H1 (cell line): ENCODE results near the gene ACOT7. TPM values are rescaled to one million over a fixed set of nuclear protein-coding genes. Genes with fewer than 3 reads are reported as not detected.

Source experiments
- CTCF ChIA-PET: fragments of 300-600 bp; sonication (Branson Sonifier 250); formaldehyde crosslinking; loops from one replicate; lab custom pipeline; 2021; ENCODE audit not compliant: partially characterized antibody; lab: Charles Lee
- POLR2A ChIA-PET: fragments of 300-600 bp; sonication (Branson Sonifier 250); formaldehyde crosslinking; loops from one replicate; lab custom pipeline; 2021; ENCODE audit warnings: inconsistent platforms; ENCODE audit not compliant: partially characterized antibody; lab: Charles Lee
- DNase-seq, 2 experiments: peaks; one replicate each; pipeline versions ENCODE4 v3.0.0 to v3.0.0-alpha.2; 2010 to 2022; ENCODE audit warnings: low spot score in 2 of 2, low read depth in 1 of 2, mixed read lengths in 1 of 2
- FAIRE-seq: peaks from 2 replicates; lab custom pipeline; 2011; peaks lifted over from hg19 to GRCh38; lab: Jason Lieb, UNC
- H2AFZ ChIP-seq: 2 replicates; pipeline ENCODE4 v1.8.1; 2012; ENCODE audit warnings: low read length, inconsistent platforms
- H2AK5ac ChIP-seq: 2 replicates; pipeline ENCODE4 v1.6.1; 2013; ENCODE audit warnings: low read depth, low read length
- H2BK120ac ChIP-seq: replicated peaks from 2 replicates; pipeline ENCODE3; 2013; ENCODE audit warnings: low read depth, low read length, inconsistent platforms
- H2BK12ac ChIP-seq: 2 replicates; pipeline ENCODE4 v1.6.1; 2013; ENCODE audit warnings: low read depth, low read length
- H2BK15ac ChIP-seq: 2 replicates; pipeline ENCODE4 v1.6.1; 2013; ENCODE audit warnings: low read length
- H2BK20ac ChIP-seq: 2 replicates; pipeline ENCODE4 v1.6.1; 2013; ENCODE audit warnings: low read length
- H2BK5ac ChIP-seq: 2 replicates; pipeline ENCODE4 v1.6.1; 2013; ENCODE audit warnings: low read depth, low read length
- H3K14ac ChIP-seq: 2 replicates; pipeline ENCODE4 v1.6.1; 2013; ENCODE audit warnings: inconsistent platforms; ENCODE audit not compliant: insufficient read length
- H3K18ac ChIP-seq: 2 replicates; pipeline ENCODE4 v1.6.1; 2013; ENCODE audit warnings: low read length; ENCODE audit errors: extremely low read depth
- H3K23ac ChIP-seq: 2 replicates; pipeline ENCODE4 v1.6.1; 2013; ENCODE audit warnings: inconsistent platforms; ENCODE audit not compliant: insufficient read length
- H3K23me2 ChIP-seq: 2 replicates; pipeline ENCODE4 v1.6.1; 2013; ENCODE audit warnings: low read depth, low read length
- H3K27ac ChIP-seq: 2 replicates; pipeline ENCODE4 v1.6.1; 2011; ENCODE audit warnings: low read depth, low read length, inconsistent platforms
- H3K27me3 ChIP-seq, 4 experiments: replicated peaks in 1 of 4; 1 replicate in 1 of 4; 2 replicates in 3 of 4; pipeline versions ENCODE4 v1.6.1 to v1.8.1; 2011 to 2013; ENCODE audit warnings: low read length in 3 of 4, mild to moderate bottlenecking in 3 of 4, inconsistent platforms in 2 of 4, mixed read lengths in 2 of 4, moderate library complexity in 1 of 4; ENCODE audit not compliant: control insufficient read depth in 3 of 4, insufficient read depth in 3 of 4; ENCODE audit errors: extremely low read depth in 1 of 4
- H3K36me3 ChIP-seq, 4 experiments: 2 replicates each; pipeline versions ENCODE4 v1.6.1 to v1.8.1; 2011 to 2013; ENCODE audit warnings: mild to moderate bottlenecking in 4 of 4, low read length in 3 of 4, moderate library complexity in 2 of 4, control low read depth in 1 of 4, inconsistent platforms in 1 of 4; ENCODE audit not compliant: insufficient read depth in 4 of 4, control insufficient read depth in 2 of 4
- H3K4ac ChIP-seq: replicated peaks from 2 replicates; pipeline ENCODE3; 2013; ENCODE audit warnings: low read length, low read depth, mixed read lengths, inconsistent platforms; ENCODE audit not compliant: insufficient read length
- H3K4me1 ChIP-seq, 4 experiments: replicated peaks in 1 of 4; 1 replicate in 1 of 4; 2 replicates in 3 of 4; pipeline versions ENCODE4 v1.6.1 to v1.8.1; 2011 to 2013; ENCODE audit warnings: low read length in 3 of 4, inconsistent platforms in 2 of 4, mixed read lengths in 1 of 4; ENCODE audit not compliant: insufficient read depth in 4 of 4, control insufficient read depth in 3 of 4
- H3K4me2 ChIP-seq, 2 experiments: 2 replicates each; pipeline versions ENCODE4 v1.6.1 to v1.8.1; 2011 to 2013; ENCODE audit warnings: low read depth in 2 of 2, low read length in 2 of 2, control low read depth in 1 of 2, inconsistent platforms in 1 of 2, mild to moderate bottlenecking in 1 of 2; ENCODE audit not compliant: insufficient read depth in 1 of 2
- H3K4me3 ChIP-seq, 4 experiments: fragments of 200-600, 300-600 bp in 1 of 4; sonication (generic), shearing (Covaris generic), sonication (Bioruptor Twin) in 1 of 4; 2 replicates each; pipeline versions ENCODE4 v1.5.1 to v1.8.1; 2011 to 2016; ENCODE audit warnings: low read length in 4 of 4, low read depth in 3 of 4, control low read depth in 2 of 4, inconsistent platforms in 2 of 4, mild to moderate bottlenecking in 2 of 4, mixed read lengths in 1 of 4, moderate library complexity in 1 of 4; ENCODE audit not compliant: insufficient read depth in 2 of 4; ENCODE audit errors: extremely low read depth in 1 of 4
- H3K56ac ChIP-seq: replicated peaks from 2 replicates; pipeline ENCODE3; 2013; ENCODE audit warnings: low read depth, mild to moderate bottlenecking, mixed read lengths, low read length, inconsistent platforms; ENCODE audit not compliant: insufficient read length
- H3K79me1 ChIP-seq: 2 replicates; pipeline ENCODE4 v1.6.1; 2013; ENCODE audit warnings: low read depth, low read length, control low read depth
- H3K79me2 ChIP-seq, 2 experiments: 2 replicates each; pipeline versions ENCODE4 v1.6.1 to v1.8.1; 2012 to 2013; ENCODE audit warnings: low read length in 2 of 2, mild to moderate bottlenecking in 2 of 2, inconsistent platforms in 1 of 2; ENCODE audit not compliant: insufficient read depth in 2 of 2, control insufficient read depth in 1 of 2
- H3K9ac ChIP-seq, 4 experiments: replicated peaks in 1 of 4; 1 replicate in 1 of 4; 2 replicates in 3 of 4; pipeline versions ENCODE4 v1.6.1 to v1.8.1; 2011 to 2013; ENCODE audit warnings: low read depth in 3 of 4, low read length in 3 of 4, control low read depth in 2 of 4, mild to moderate bottlenecking in 2 of 4, moderate library complexity in 2 of 4, inconsistent platforms in 1 of 4; ENCODE audit errors: extremely low read depth in 1 of 4
- H3K9me3 ChIP-seq, 2 experiments: 2 replicates each; pipeline versions ENCODE4 v1.6.1 to v1.8.1; 2012 to 2013; ENCODE audit warnings: mild to moderate bottlenecking in 2 of 2, moderate library complexity in 2 of 2, control low read depth in 1 of 2, inconsistent platforms in 1 of 2, low read depth in 1 of 2, low read length in 1 of 2, mixed read lengths in 1 of 2; ENCODE audit not compliant: insufficient read depth in 2 of 2
- H4K20me1 ChIP-seq, 2 experiments: replicated peaks in 1 of 2; 2 replicates each; pipeline versions ENCODE3 to v1.8.1; 2011 to 2013; ENCODE audit warnings: inconsistent platforms in 2 of 2, low read length in 2 of 2, mild to moderate bottlenecking in 1 of 2; ENCODE audit not compliant: insufficient read depth in 2 of 2, control insufficient read depth in 1 of 2
- H4K5ac ChIP-seq: 2 replicates; pipeline ENCODE4 v1.6.1; 2013; ENCODE audit warnings: low read length, low read depth, mixed read lengths, inconsistent platforms; ENCODE audit not compliant: insufficient read length
- H4K8ac ChIP-seq: 2 replicates; pipeline ENCODE4 v1.8.0; 2013; ENCODE audit warnings: mild to moderate bottlenecking, moderate library complexity, low read length, inconsistent platforms; ENCODE audit not compliant: insufficient read depth; ENCODE audit errors: extremely low read depth
- H4K91ac ChIP-seq: replicated peaks from 2 replicates; pipeline ENCODE3; 2013; ENCODE audit warnings: low read length, mixed read lengths, inconsistent platforms; ENCODE audit not compliant: insufficient read length
- BACH1 ChIP-seq: IDR thresholded peaks from 2 replicates; pipeline ENCODE4 v1.6.1; 2012; ENCODE audit warnings: low read length, improper control_type of control experiment
- CBX8 ChIP-seq: fragments of 300-800, 300-1000 bp; sonication (generic); IDR thresholded peaks from 2 replicates; pipeline ENCODE4 v1.7.1; 2016; ENCODE audit warnings: low read depth, low read length, borderline replicate concordance
- CHD1 ChIP-seq: IDR thresholded peaks from 2 replicates; pipeline ENCODE4 v1.6.1; 2012; ENCODE audit warnings: low read depth, low read length, improper control_type of control experiment
- KDM1A ChIP-seq: fragments of 200-600, 300-600 bp; sonication (generic); IDR thresholded peaks from 2 replicates; pipeline ENCODE4 v1.7.1; 2016; ENCODE audit warnings: mild to moderate bottlenecking, low read length, borderline replicate concordance
- PHF8 ChIP-seq: fragments of 200-600 bp; sonication (generic); conservative IDR thresholded peaks from 2 replicates; pipeline ENCODE4 v1.7.1; 2012; ENCODE audit warnings: low read depth, mild to moderate bottlenecking, inconsistent platforms, low read length, moderate library complexity
- SIRT6 ChIP-seq: IDR thresholded peaks from one replicate; pipeline ENCODE4 v1.7.1; 2012; ENCODE audit warnings: low read length, inconsistent platforms
- TBP ChIP-seq: IDR thresholded peaks from 2 replicates; pipeline ENCODE4 v1.6.1; 2011; ENCODE audit warnings: low read depth, low read length, improper control_type of control experiment
- WGBS, 2 experiments: shearing (Covaris generic) in 1 of 2; methylation state at CpG; one replicate each; pipeline versions ENCODE4 v1.1.6 to v1.1.7; 2013 to 2015; ENCODE audit warnings: low lambda C conversion rate in 2 of 2, mixed read lengths in 2 of 2, inconsistent platforms in 1 of 2, low coverage in 1 of 2, missing lambda C conversion rate in 1 of 2; ENCODE audit not compliant: insufficient replicate concordance in 2 of 2, insufficient coverage in 1 of 2, insufficient read length in 1 of 2; ENCODE audit errors: extremely low coverage in 1 of 2, missing lambda C conversion rate in 1 of 2; 5-methylcytosine and 5-hydroxymethylcytosine counted together
- polyA plus RNA-seq, 7 experiments: library from polyadenylated mRNA; depleted of rRNA in 3 of 7; stranded (reverse) in 5 of 7; unstranded in 2 of 7; fragments of >200 nt in 5 of 7; fragments of 200-250 nt in 2 of 7; gene quantifications; 1 replicate in 5 of 7; 2 replicates in 1 of 7; 4 replicates in 1 of 7; pipeline versions ENCODE4 v1.2.1 to v1.2.3, GENCODE V29; 2011 to 2013; ENCODE audit warnings: missing spikeins in 2 of 7, mixed read lengths in 2 of 7
- total RNA-seq: library from RNA; stranded (reverse); fragmentation: NEBNext Ultra II Directional; extraction: Animal tissue kit (Norgen Biotek cat#: 25700); gene quantifications from 2 replicates; pipeline ENCODE4 v1.2.1, GENCODE V29; 2021
- TF ChIP-seq, protein P1 (sequence below): IDR thresholded peaks from 2 replicates; pipeline ENCODE4 v1.6.1; 2011; ENCODE audit warnings: low read length, improper control_type of control experiment

The ACOT7 gene
- total and polyA plus RNA-seq, 2 of the 8 experiments (the other 6 are each of a cell fraction or from before 2014, with no cell fraction given) = 151 to 214 TPM

DNA sequence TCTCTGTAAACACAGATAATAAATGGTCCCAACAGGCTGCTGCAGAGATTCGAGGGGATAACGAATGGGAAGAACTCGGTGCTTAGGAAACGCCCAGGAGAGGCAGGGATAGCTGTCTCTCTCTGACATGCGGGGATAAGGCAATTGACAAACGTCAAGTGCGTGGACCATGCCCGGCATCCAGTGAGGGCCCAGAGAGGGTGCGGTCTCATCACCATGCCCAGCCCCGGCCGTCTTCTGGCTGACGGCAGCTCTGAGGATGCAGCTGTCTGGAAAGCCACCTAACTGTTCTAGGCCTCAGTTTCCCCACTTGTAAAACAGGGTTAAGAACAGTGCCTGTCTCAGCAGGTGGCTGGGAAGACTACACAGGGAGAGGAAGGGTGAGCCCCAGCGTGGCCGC is 48.1 kb downstream of the ACOT7 start:
- Histone ChIP-seq H2BK15ac (no peak overlapping the region), H4K5ac (no peak overlapping the region), H3K23me2 (no peaks in the 10 kb centered on the region), H3K4ac (no peak overlapping the region), H3K9me3 (no peaks in the 10 kb centered on the region), H3K27me3 (no peaks in the 10 kb centered on the region), H2BK120ac (no peak overlapping the region), H2AFZ (no peak overlapping the region), H3K4me2 (no peak overlapping the region), H3K4me3 (no peak overlapping the region), H3K23ac (no peak overlapping the region), H3K14ac (no peak overlapping the region), H3K4me1 (peaks cover 0 to 2% (median 0%) of the 10 kb centered on the region in 4 experiments; a peak in 1 of 7 replicates), H2BK20ac (no peak overlapping the region), H4K91ac (no peak overlapping the region), H2AK5ac (no peak overlapping the region), H3K18ac (no peak overlapping the region), H3K36me3 (no peaks in the 10 kb centered on the region), H3K27ac (no peak overlapping the region), H3K79me1 (peaks cover 5% of the 10 kb centered on the region; the same call in 1 of the 2 replicates), H2BK12ac (no peak overlapping the region), H4K8ac (no peak overlapping the region), H3K79me2 (no peaks in the 10 kb centered on the region), H3K56ac (no peak overlapping the region), H4K20me1 (peaks cover 8 to 25% of the 10 kb centered on the region in 2 experiments), H3K9ac (no peak overlapping the region), H2BK5ac (no peak overlapping the region)
- no peak for DNase-seq
- POLR2A ChIA-PET = interaction anchor here (0.7 to 1.5 kb wide), 3 partner anchors 67 to 99 kb away, joined by 3 to 4 read pairs (median 3); no protein-coding TSS in a partner anchor
- TF ChIP-seq, protein P1, sequence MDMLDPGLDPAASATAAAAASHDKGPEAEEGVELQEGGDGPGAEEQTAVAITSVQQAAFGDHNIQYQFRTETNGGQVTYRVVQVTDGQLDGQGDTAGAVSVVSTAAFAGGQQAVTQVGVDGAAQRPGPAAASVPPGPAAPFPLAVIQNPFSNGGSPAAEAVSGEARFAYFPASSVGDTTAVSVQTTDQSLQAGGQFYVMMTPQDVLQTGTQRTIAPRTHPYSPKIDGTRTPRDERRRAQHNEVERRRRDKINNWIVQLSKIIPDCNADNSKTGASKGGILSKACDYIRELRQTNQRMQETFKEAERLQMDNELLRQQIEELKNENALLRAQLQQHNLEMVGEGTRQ = no peak
- TF ChIP-seq CBX8 (no peak), TBP (no peak), BACH1 (no peak), KDM1A (no peak), CHD1 (no peak), PHF8 (no peak), SIRT6 (no peak)
- FAIRE-seq = no peak
- CTCF ChIA-PET = interaction anchor here (0.6 to 15.2 kb wide), 19 partner anchors 10 to 147 kb away, joined by 3 to 280 read pairs (median 6); partner anchors contain the start of genes HES2 and HES3
- WGBS, 2 experiments = 95% methylated on average over 14 of the region's 14 CpGs; no CpG with 5 or more reads in 1 of the 2 experiments
